RWPE1 (cell line): ENCODE results near the gene FHOD3.

ENCODE experiments used
- CTCF ChIA-PET: fragments of 350-600 bp; sonication (Branson Sonifier 250); formaldehyde crosslinking; extraction: SDS; loops from one replicate; lab custom pipeline; 2021; lab: Yijun Ruan, JAX
- POLR2A ChIA-PET: fragments of 400-600 bp; formaldehyde crosslinking; extraction: SDS; loops from one replicate; lab custom pipeline; 2020; ENCODE audit warnings: antibody characterized with exemption; ENCODE audit not compliant: low non-redundant PET; lab: Yijun Ruan, JAX
- DNase-seq: peaks from one replicate; pipeline ENCODE4 v3.0.0; 2012; ENCODE audit warnings: low spot score
- H3K27ac ChIP-seq: fragments of 450-650 bp; 2 replicates; pipeline ENCODE4 v1.5.1; 2017
- TF ChIP-seq, protein P1 (sequence below): fragments of 450-650 bp; conservative IDR thresholded peaks from 2 replicates; pipeline ENCODE4 v1.5.1; 2017; ENCODE audit warnings: low read depth, mild to moderate bottlenecking

The FHOD3 gene

DNA sequence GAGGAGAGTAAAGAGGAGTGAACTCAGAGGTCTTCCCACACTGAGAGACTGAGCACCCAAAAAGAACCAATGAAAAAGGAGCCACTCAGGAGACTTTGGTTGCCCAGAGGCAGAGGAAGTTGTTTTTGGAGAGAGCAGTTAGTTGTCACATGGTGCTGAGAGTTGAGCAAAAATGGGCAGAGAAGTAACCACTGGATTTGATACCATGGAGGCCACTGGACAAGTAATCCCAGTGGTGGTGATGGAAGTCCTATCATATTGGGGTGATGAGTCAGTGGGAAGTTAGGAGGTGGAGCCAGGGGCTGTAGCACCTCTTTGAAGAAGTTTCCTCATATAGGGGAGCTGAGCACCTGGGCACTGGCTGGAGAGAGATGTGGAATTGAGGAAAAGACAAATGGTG lies 295.5 kb downstream of the FHOD3 start:
- CTCF ChIA-PET, result no interaction called here
- TF ChIP-seq, protein P1, sequence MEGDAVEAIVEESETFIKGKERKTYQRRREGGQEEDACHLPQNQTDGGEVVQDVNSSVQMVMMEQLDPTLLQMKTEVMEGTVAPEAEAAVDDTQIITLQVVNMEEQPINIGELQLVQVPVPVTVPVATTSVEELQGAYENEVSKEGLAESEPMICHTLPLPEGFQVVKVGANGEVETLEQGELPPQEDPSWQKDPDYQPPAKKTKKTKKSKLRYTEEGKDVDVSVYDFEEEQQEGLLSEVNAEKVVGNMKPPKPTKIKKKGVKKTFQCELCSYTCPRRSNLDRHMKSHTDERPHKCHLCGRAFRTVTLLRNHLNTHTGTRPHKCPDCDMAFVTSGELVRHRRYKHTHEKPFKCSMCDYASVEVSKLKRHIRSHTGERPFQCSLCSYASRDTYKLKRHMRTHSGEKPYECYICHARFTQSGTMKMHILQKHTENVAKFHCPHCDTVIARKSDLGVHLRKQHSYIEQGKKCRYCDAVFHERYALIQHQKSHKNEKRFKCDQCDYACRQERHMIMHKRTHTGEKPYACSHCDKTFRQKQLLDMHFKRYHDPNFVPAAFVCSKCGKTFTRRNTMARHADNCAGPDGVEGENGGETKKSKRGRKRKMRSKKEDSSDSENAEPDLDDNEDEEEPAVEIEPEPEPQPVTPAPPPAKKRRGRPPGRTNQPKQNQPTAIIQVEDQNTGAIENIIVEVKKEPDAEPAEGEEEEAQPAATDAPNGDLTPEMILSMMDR, result no peak
- no peak for DNase-seq
- POLR2A ChIA-PET, result no interaction called here
- no peak overlapping the region for H3K27ac ChIP-seq

DNA sequence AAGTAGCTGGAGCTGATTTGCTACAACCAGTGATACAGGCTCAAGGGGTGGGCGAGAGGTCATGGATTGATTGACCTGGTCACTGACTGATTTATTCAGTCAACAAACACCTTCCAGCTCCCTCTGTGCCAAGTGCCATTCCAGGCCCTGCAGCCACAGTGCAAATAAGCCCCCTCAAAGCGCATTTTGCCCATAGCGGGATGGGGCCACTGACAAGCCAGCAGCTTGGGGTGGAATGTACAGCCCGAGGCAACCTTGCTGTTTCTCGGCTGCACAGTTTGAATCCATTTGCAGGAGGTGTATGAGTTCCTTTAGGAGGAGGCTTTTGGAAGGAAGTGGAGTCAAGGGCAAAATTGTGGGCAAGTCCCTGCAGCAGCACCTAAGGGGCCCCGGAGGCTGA lies 296.1 kb downstream of the FHOD3 start:
- TF ChIP-seq, protein P1, result no peak
- POLR2A ChIA-PET, result no interaction called here
- CTCF ChIA-PET, result no interaction called here
- H3K27ac ChIP-seq, result no peak overlapping the region
- no peak for DNase-seq

DNA sequence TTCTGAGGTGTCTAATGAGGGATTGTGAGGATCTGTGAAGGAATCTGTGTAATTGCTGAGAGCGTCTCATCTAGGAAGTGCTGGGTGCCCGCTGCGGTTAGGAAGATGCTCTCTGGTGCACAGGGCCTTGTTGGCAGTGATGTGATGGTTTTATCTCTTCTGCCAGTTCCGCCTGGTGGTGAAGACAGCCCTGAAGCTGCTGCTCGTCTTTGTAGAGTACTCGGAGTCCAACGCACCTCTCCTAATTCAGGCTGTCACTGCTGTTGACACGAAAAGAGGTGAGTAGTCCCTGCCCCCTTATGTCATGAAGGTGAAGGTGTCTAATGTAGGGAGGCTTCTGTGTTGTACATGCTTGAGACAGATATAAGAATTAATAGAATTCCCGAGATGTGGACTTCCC lies 297.1 kb downstream of the FHOD3 start:
- ChIA-PET POLR2A (no interaction called here), CTCF (no interaction called here)
- DNase-seq, result no peak
- TF ChIP-seq, protein P1, result no peak
- no peak overlapping the region for H3K27ac ChIP-seq

- TF ChIP-seq, protein P1, result no peak
These were observed 297.7 kb downstream of the FHOD3 start for GRCh38 chr18:36595046-36595817.

GRCh38 chr18:36595818-36596215 lies 298.3 kb downstream of the FHOD3 start:
- H3K27ac ChIP-seq, result no peak overlapping the region
- ChIA-PET POLR2A (no interaction called here), CTCF (no interaction called here)
- TF ChIP-seq, protein P1, result no peak
- DNase-seq, result no peak

More at GRCh38 chr18:36595046-36595817, 297.7 kb downstream of the FHOD3 start:
- DNase-seq, result no peak
- no peak overlapping the region for H3K27ac ChIP-seq
- POLR2A ChIA-PET, result no interaction called here
- CTCF ChIA-PET, result no interaction called here

DNA sequence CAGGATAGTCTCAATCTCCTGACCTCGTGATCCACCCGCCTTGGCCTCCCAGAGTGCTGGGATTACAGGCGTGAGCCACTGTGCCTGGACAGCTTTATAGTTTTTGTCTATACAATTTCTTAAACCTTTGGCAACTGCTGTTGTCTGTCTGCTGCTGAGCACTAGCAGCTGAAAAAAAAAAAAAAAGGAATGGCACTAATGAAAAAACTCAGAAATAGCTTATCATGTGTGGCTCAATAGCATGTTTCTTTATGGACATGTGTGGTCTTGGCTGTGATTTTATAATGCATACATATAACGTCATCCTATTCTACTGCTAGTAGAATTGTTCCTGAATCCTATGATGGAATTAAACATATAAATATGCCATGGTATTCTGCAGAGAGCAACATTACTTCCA lies 300.1 kb downstream of the FHOD3 start:
- H3K27ac ChIP-seq, result no peak overlapping the region
- ChIA-PET POLR2A (no interaction called here), CTCF (no interaction called here)
- no peak for DNase-seq
- TF ChIP-seq, protein P1, result no peak
